Tibial nerve (tissue), 4 donors: ENCODE measurements around the gene CNGB1. TPM values are rescaled to one million over a fixed set of nuclear protein-coding genes. Genes with fewer than 3 reads are reported as not detected.
A peak's percentile ranks its signal among the peaks of the same experiment; 100 is the strongest.

Source experiments
- DNase-seq, 2 donors: peaks; one replicate each; pipeline ENCODE4 v3.0.0-alpha.2; 2019; ENCODE audit warnings: low spot score in 2 of 2
- H3K27ac ChIP-seq, 4 donors: fragments of 200-600 bp; sonication (generic) in 3 of 4; one replicate each; pipeline ENCODE4 v1.5.1; 2017 to 2019; ENCODE audit warnings: mild to moderate bottlenecking in 1 of 4
- H3K27me3 ChIP-seq, 2 donors: fragments of 200-600 bp; sonication (generic) in 1 of 2; one replicate each; pipeline versions ENCODE4 v1.5.1 to v1.6.0; 2017 to 2019
- H3K36me3 ChIP-seq, 3 donors: fragments of 200-600 bp; sonication (generic); one replicate each; pipeline ENCODE4 v1.5.1; 2018 to 2019
- H3K4me1 ChIP-seq, 4 donors: fragments of 200-600 bp; sonication (generic) in 3 of 4; one replicate each; pipeline ENCODE4 v1.5.1; 2017 to 2019
- H3K4me3 ChIP-seq, 4 donors: fragments of 200-600 bp; sonication (generic) in 3 of 4; one replicate each; pipeline ENCODE4 v1.5.1; 2017 to 2019; ENCODE audit warnings: mild to moderate bottlenecking in 1 of 4, moderate library complexity in 1 of 4
- H3K9me3 ChIP-seq, 4 donors: fragments of 200-600 bp; sonication (generic) in 3 of 4; one replicate each; pipeline ENCODE4 v1.5.1; 2017 to 2019
- EP300 ChIP-seq, 2 donors: sonication (generic); formaldehyde crosslinking; IDR thresholded peaks; one replicate each; pipeline ENCODE4 v1.6.1; 2017; ENCODE audit warnings: antibody characterized with exemption in 2 of 2, mild to moderate bottlenecking in 1 of 2
- POLR2A ChIP-seq, 2 donors: fragments of 450-650 bp; IDR thresholded peaks; one replicate each; pipeline ENCODE4 v1.6.1; 2017; ENCODE audit warnings: antibody characterized with exemption in 2 of 2, mild to moderate bottlenecking in 2 of 2, moderate library complexity in 2 of 2
- WGBS, 2 donors: methylation state at CpG; one replicate each; pipeline ENCODE4 v1.1.5; 2018; 5-methylcytosine and 5-hydroxymethylcytosine counted together
- total RNA-seq, 4 donors: library from RNA; depleted of rRNA; stranded (reverse); fragments of >200 nt; gene quantifications; one replicate each; pipeline ENCODE4 v1.1.0, GENCODE V29; 2016
- TF ChIP-seq, protein P1 (sequence below), 5 experiments: fragments of 200-600 bp in 3 of 5; fragments of 450-650 bp in 2 of 5; sonication (generic) in 3 of 5; IDR thresholded peaks; one replicate each; pipeline ENCODE4 v1.5.1; 2016 to 2019; ENCODE audit warnings: antibody characterized with exemption in 5 of 5, mild to moderate bottlenecking in 3 of 5, moderate library complexity in 2 of 5

Gene CNGB1
- total RNA-seq, 4 donors from 2014 or later: not detected

GRCh38 chr16:57939872-57940224 lies 31.1 kb downstream of the CNGB1 start:
- no peak overlapping the region for H3K27ac ChIP-seq
- peaks cover 0 to 14% (median 0%) of the 10 kb centered on the region in 4 donors for H3K4me1 ChIP-seq
- WGBS, 2 donors: 84 to 87% methylated on average over 4 to 10 of the region's 10 CpGs
- no peak overlapping the region for H3K4me3 ChIP-seq
- no peaks in the 10 kb centered on the region for H3K36me3 ChIP-seq
- H3K9me3 ChIP-seq: no peaks in the 10 kb centered on the region
- TF ChIP-seq EP300 (IDR thresholded peaks at IDR 0.05) (no peak), POLR2A (IDR thresholded peaks at IDR 0.05) (no peak)
- TF ChIP-seq, protein P1, sequence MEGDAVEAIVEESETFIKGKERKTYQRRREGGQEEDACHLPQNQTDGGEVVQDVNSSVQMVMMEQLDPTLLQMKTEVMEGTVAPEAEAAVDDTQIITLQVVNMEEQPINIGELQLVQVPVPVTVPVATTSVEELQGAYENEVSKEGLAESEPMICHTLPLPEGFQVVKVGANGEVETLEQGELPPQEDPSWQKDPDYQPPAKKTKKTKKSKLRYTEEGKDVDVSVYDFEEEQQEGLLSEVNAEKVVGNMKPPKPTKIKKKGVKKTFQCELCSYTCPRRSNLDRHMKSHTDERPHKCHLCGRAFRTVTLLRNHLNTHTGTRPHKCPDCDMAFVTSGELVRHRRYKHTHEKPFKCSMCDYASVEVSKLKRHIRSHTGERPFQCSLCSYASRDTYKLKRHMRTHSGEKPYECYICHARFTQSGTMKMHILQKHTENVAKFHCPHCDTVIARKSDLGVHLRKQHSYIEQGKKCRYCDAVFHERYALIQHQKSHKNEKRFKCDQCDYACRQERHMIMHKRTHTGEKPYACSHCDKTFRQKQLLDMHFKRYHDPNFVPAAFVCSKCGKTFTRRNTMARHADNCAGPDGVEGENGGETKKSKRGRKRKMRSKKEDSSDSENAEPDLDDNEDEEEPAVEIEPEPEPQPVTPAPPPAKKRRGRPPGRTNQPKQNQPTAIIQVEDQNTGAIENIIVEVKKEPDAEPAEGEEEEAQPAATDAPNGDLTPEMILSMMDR (IDR thresholded peaks at IDR 0.05): no peak
- H3K27me3 ChIP-seq: no peaks in the 10 kb centered on the region
- DNase-seq: no peak

- Histone ChIP-seq H3K27ac (peak overlapping the region in 1 of 4 donors; percentile 36), H3K36me3 (no peaks in the 10 kb centered on the region), H3K4me3 (no peak overlapping the region), H3K4me1 (peaks cover 0 to 14% (median 0%) of the 10 kb centered on the region in 4 donors), H3K9me3 (no peaks in the 10 kb centered on the region), H3K27me3 (no peaks in the 10 kb centered on the region)
- peak; percentile 32 to 33 for DNase-seq
- 61 to 65% methylated on average over 13 of the region's 13 CpGs for WGBS, 2 donors
- TF ChIP-seq EP300 (IDR thresholded peaks at IDR 0.05) (no peak), POLR2A (IDR thresholded peaks at IDR 0.05) (no peak)
- TF ChIP-seq, protein P1 (IDR thresholded peaks at IDR 0.05): no peak
These were observed 31.7 kb downstream of the CNGB1 start for GRCh38 chr16:57938936-57939871.

DNA sequence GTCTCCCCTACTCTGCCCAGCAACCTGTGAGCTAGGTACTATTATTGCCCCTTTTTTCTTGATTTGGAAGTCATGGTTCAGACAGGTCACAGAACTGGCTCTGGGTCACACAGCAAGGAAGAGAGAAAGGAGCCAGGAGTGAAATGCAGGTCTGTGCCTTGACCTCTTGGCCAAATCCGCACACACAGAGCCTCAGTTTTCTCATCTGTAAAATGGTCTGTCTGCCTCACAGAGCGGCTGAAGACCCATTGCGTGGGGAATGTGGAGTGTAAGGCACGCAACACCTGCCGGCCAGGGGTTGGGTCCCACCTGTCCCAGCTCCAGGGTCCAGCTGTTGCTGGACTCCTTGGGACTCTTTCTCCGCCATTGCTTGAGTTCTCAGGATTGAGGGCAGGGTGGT lies 32.4 kb downstream of the CNGB1 start:
- Histone ChIP-seq H3K4me1 (peaks cover 0 to 14% (median 0%) of the 10 kb centered on the region in 4 donors), H3K27me3 (no peaks in the 10 kb centered on the region), H3K36me3 (no peaks in the 10 kb centered on the region), H3K4me3 (no peak overlapping the region), H3K27ac (peak overlapping the region in 1 of 4 donors; percentile 36), H3K9me3 (no peaks in the 10 kb centered on the region)
- WGBS, 2 donors: 86 to 98% methylated on average over 6 of the region's 6 CpGs
- DNase-seq: no peak
- TF ChIP-seq, protein P1 (IDR thresholded peaks at IDR 0.05): no peak
- TF ChIP-seq EP300 (IDR thresholded peaks at IDR 0.05) (no peak), POLR2A (IDR thresholded peaks at IDR 0.05) (no peak)

- H3K27ac ChIP-seq: no peak overlapping the region
- H3K4me1 ChIP-seq: peaks cover 0 to 14% (median 0%) of the 10 kb centered on the region in 4 donors
- no peak overlapping the region for H3K4me3 ChIP-seq
- no peaks in the 10 kb centered on the region for H3K36me3 ChIP-seq
- H3K27me3 ChIP-seq: no peaks in the 10 kb centered on the region
- no peak for DNase-seq
- TF ChIP-seq, protein P1 (IDR thresholded peaks at IDR 0.05): no peak
- TF ChIP-seq POLR2A (IDR thresholded peaks at IDR 0.05) (no peak), EP300 (IDR thresholded peaks at IDR 0.05) (no peak)
- WGBS, 2 donors: 83 to 90% methylated on average over 4 of the region's 4 CpGs
- H3K9me3 ChIP-seq: no peaks in the 10 kb centered on the region
These were observed 33.1 kb downstream of the CNGB1 start for GRCh38 chr16:57937861-57938260.

DNA sequence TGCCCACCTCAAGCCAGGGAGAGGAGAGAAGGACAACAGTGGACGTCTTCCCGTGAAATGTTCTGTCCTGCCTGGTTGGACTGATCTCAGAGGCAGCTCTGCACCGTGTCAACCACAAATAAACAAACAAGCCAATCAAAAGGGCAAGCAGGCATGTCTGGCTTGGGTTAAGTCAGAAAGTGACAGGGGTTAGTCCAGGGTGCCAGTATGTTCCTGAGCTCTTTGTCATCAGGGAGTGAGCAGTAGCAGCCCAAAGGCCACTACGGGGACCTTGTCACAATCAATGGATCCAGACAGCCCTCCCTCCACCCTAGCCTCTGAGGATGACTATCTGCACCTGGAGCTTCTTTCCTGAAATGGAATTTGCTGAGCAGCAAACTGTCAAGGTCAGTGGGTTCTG lies 35.0 kb downstream of the CNGB1 start:
- H3K36me3 ChIP-seq: no peaks in the 10 kb centered on the region
- H3K27me3 ChIP-seq: no peaks in the 10 kb centered on the region
- no peak overlapping the region for H3K4me3 ChIP-seq
- H3K4me1 ChIP-seq: peaks cover 0 to 14% (median 0%) of the 10 kb centered on the region in 4 donors
- no peak overlapping the region for H3K27ac ChIP-seq
- TF ChIP-seq, protein P1 (IDR thresholded peaks at IDR 0.05): no peak
- TF ChIP-seq EP300 (IDR thresholded peaks at IDR 0.05) (no peak), POLR2A (IDR thresholded peaks at IDR 0.05) (no peak)
- WGBS, 2 donors: 54 to 68% methylated on average over 4 of the region's 4 CpGs
- no peak for DNase-seq
- peaks cover 0 to 4% (median 0%) of the 10 kb centered on the region in 4 donors for H3K9me3 ChIP-seq
